GM19468 (cell line): ENCODE measurements around the gene KRTAP20-2.

Experiments used
- ATAC-seq: cut with Tn5 transposase; IDR thresholded peaks from one replicate; pipeline ENCODE4 v1.9.1; 2021; ENCODE audit warnings: mild to moderate bottlenecking, moderate library complexity, moderate number of reproducible peaks; ENCODE audit not compliant: unreplicated experiment; ENCODE audit errors: extremely low read depth

Gene KRTAP20-2

DNA sequence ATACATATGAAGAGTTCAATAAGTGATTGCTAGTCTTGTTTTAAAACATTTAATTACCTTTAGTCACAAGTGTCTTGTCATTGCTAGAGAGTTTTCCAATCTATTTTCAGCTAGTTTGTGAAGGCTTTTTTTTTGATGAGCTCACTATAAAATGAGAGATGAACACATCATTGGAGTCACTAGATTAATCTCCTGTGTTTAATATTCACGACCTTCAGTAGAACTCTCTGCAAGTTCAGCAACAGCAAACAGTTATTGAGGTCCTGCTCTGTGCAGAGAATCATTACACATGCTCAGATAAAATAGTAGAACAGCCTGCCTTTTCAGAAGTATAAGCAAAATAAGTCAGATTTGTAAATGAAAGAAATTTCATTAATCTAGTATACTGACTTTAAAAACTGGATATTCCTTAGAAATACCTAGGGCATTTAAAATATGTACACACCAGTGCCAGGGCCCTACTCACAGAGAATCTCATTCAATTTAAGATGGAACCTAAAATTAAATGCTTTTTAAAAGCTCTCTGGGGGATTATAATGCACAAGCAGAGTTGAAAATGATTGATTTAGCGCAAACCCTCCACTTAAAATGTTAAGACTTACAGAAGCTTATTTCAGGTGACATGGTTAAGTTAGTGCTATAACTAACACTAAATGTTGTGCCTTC is 38.1 kb downstream of the KRTAP20-2 start:
- ATAC-seq: no peak

GRCh38 chr21:30674312-30674711 is 39.3 kb downstream of the KRTAP20-2 start:
- ATAC-seq: no peak

- ATAC-seq: no peak
Observed at GRCh38 chr21:30676737-30677136, 41.7 kb downstream of the KRTAP20-2 start.

DNA sequence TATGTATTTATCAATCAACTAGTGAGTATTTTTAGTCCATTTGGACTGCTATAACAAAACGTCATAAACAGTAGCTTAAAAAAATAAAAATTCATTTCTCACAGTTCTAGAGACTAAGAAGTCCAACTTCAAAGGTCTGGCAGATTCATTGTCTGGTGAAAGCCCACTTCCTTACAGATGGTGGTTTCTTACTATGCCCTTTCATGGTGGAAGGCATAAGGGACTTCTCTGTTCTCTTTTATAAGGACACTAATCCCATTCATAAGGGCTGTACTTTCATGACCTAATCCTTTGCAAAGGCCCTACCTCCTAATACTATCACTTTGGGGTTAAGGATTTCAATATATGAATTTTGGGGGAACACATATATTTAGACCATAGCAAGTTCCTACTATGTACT is 45.6 kb downstream of the KRTAP20-2 start:
- no peak for ATAC-seq

- ATAC-seq: no peak
Observed at GRCh38 chr21:30684506-30684905, 49.5 kb downstream of the KRTAP20-2 start.
